NCI-H1417 treated with DMSO at 0.1 percent for 48 hours (cell line): Measurements from ENCODE around the gene NUP210.

Experiments
- DNase-seq: peaks from one replicate; lab custom pipeline; 2025; lab: John Stamatoyannopoulos, UW

NUP210 gene

GRCh38 chr3:13274551-13275332, 145.4 kb downstream of the NUP210 start:
- no peak for DNase-seq

- no peak for DNase-seq
Measured at GRCh38 chr3:13274125-13274524, 146.0 kb downstream of the NUP210 start.

- no peak for DNase-seq
Measured at GRCh38 chr3:13273604-13274105, 146.5 kb downstream of the NUP210 start.

- no peak for DNase-seq
Measured at GRCh38 chr3:13272831-13273603, 147.1 kb downstream of the NUP210 start.

GRCh38 chr3:13269711-13270378, 150.3 kb downstream of the NUP210 start:
- DNase-seq, result no peak

GRCh38 chr3:13268961-13269441, 151.1 kb downstream of the NUP210 start:
- DNase-seq, result no peak

GRCh38 chr3:13268120-13268519, 152.0 kb downstream of the NUP210 start:
- DNase-seq, result no peak

- no peak for DNase-seq
Measured at GRCh38 chr3:13266651-13267362, 153.3 kb downstream of the NUP210 start.
